HG03108 (cell line): ENCODE data around the gene POLR3F.
"Not testable (repeated sequence)": the region's sequence is repeated elsewhere in the genome, so short reads cannot be mapped to it uniquely, and the experiment has no call there.

Experiments used
- ATAC-seq: cut with Tn5 transposase; IDR thresholded peaks from one replicate; pipeline ENCODE4 v1.9.1; 2021; ENCODE audit warnings: moderate library complexity; ENCODE audit not compliant: unreplicated experiment

POLR3F gene, protein sequence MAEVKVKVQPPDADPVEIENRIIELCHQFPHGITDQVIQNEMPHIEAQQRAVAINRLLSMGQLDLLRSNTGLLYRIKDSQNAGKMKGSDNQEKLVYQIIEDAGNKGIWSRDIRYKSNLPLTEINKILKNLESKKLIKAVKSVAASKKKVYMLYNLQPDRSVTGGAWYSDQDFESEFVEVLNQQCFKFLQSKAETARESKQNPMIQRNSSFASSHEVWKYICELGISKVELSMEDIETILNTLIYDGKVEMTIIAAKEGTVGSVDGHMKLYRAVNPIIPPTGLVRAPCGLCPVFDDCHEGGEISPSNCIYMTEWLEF

DNA sequence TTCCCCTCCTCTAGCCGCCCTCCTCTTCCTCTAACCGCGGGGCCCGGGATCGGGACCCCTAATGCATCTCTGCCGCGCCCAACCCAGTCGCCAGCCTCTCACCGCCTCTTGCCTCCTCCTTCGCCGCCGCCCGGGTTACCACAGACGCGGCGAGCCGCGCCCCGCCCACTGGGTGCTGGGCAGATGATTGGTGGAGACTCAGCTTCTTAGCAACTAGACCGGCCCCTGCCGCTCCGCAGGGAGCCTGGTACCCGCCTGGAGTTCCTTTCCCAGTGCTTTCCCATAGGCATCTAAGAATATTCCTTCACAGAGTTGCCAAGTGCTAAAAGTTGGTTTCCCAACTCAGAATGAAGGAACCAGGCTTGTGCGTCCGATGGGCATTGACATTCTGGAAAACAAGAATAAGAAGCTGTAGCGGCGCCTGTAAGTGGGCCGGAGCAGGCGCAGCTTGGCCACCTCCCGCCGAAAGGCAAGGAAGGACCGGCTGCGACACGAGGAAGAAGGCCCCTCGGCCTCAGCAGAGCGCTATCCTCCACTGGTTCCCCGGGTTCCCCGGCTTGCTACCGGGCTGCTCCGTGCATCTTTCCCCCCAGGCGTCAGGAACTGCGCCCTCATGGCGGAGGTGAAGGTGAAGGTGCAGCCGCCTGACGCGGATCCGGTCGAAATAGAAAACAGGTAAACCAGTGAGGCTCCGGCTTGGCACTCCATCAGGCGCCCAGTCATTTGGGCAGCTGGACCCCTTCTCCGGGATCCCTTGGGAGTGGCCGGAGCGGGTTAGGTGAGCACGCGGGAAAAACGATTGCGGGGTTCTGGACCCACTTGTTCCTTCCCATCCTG lies at the start of gene POLR3F, which contains the start of gene DZANK1:
TSS of gene POLR3F (plus strand) at position 497 of the 837 bp plus-strand sequence. CDS start at position 614, 117 bp downstream.
TSS of gene DZANK1 (minus strand) at position 137 of the 837 bp plus-strand sequence. CDS start 1,672 bp downstream, outside the sequence.
- peak; percentile 93 for ATAC-seq

- no peak for ATAC-seq
These were observed 45.6 kb upstream of the POLR3F start for GRCh38 chr20:18421608-18422007.

DNA sequence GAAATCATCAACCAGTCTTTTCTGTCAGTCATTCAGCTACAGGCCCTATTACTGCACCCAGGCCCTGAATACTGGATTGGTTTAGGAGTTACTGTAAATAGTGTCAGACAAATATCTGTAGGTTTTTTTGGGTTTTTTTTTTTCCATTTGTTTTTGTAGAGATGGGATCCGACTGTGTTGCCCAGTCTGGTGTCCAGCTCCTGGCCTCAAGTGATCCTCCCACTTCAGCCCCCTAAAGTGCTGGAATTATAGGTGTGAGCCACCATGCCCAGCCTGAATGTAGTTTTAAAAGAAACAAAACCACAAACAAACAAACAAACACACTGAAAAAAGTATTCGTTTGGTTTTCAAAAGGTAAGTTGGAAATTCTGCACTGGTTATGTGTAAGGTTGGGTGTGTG lies 40.0 kb upstream of the POLR3F start:
- ATAC-seq = no peak

DNA sequence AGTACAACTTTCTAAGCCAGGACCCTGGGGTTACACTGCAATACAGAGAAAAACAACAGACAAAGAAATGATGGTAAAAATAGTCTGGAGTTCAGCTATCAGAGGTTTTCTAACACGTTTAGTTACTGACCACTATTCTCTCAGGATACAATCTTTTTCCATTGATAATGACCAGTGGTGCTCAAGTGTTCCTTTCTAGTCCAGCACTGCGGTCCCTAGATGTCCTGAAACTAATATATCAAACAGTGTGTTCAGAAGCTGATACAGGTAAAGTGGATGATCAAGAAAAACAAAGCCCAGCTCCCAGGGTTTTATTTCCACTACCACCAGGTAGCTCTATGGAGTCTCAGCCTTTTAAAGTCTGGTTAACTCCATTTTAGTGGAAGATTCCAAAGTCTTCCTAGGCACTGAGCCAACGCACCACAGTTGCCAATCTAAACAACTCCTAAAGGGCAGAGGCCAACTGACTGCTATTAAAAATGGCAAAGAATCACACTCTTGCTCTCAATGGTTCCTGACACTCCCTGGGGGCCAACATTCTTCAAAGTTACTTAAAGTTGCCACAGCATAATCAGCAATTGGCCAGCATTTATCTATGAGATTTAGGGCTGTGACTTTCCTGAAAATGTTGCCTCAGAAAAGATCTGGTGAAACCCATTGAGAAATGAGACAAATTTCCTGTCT lies 38.6 kb upstream of the POLR3F start:
- no peak for ATAC-seq

- no peak for ATAC-seq
These were observed 36.9 kb upstream of the POLR3F start for GRCh38 chr20:18430172-18430826.

DNA sequence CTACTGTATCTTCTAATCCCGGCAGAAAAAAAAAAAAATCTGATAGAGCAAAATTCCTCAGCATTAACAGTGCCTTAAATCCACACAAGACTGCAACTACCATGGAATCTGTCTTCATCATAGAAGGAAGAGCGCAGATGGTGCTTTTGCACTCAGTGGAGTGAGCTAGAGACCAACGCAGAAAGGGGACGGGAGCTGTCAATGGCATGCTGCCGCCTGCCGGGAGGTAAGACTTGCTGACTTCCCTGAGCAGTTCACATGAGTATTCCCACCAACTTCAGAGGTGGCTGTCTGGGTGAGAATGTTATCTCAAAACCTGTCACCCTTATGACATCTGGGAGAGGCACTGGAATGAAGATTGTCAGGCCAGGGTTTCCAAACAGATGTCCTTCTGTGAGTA lies 36.0 kb upstream of the POLR3F start:
- no peak for ATAC-seq

GRCh38 chr20:18436847-18437246 lies 30.3 kb upstream of the POLR3F start:
- ATAC-seq = no peak

GRCh38 chr20:18440403-18440802 lies 26.8 kb upstream of the POLR3F start:
- ATAC-seq = no peak

- no peak for ATAC-seq
These were observed 23.3 kb upstream of the POLR3F start for GRCh38 chr20:18443886-18444285.

DNA sequence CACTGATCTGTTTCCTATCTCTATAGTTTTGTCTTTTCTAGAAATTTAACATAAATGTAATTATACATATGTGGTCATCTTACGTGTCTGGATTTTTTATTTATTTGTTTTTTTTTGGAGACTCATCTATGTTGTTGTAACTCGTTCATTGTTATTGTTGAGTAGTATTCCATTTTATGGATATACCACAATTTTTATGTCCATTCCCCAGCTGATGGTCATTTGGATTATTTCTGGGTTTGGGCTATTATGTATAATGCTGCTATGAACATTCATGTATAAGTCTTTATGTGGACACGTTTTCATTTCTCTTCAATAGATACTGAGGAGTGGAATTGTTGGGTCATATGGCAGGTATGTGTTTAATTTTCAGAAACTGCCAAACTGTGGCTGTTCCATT lies 10.6 kb upstream of the POLR3F start:
- no peak for ATAC-seq

GRCh38 chr20:18465536-18466200 lies 1.5 kb upstream of the POLR3F start:
- no peak for ATAC-seq

GRCh38 chr20:18466574-18466893 lies 656 bp upstream of the POLR3F start:
- peak; percentile 19 for ATAC-seq

DNA sequence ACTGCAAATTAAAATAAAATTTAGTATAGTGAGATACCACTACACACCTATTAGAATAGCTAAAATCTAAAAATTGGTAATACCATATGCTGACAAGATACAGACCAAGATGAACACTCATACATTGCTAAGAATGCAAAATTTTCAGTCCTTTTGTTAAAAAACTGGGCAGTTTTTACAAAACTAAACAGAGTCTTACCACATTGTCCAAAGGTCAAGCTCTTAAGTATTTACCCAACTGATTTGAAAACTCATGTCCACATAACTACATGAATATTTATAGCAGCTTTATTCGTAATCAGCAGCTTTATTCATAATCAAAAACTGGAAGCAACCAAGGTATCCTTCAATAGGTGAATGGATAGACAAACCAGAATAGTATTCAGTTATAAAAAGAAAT lies 10.0 kb downstream of the POLR3F start:
- no peak for ATAC-seq

DNA sequence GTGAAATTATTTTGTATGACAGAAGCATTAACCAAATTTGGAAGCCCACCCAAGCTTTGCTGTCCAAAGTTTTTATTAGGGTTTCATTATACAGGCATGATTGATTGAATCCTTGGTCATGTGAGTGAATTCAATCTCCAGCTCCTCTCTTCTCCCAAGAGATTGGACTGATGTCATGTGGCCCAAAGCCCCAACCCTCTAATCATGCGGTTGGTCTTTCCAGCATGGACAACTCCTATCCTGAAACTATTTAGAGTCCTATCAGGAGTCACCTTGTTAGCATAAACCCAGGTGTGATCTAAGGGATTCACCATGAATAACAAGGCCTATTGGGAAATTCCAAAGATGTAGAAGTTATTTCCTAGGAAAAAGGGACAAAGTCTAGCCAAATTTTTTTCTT lies 10.6 kb downstream of the POLR3F start:
- no peak for ATAC-seq

DNA sequence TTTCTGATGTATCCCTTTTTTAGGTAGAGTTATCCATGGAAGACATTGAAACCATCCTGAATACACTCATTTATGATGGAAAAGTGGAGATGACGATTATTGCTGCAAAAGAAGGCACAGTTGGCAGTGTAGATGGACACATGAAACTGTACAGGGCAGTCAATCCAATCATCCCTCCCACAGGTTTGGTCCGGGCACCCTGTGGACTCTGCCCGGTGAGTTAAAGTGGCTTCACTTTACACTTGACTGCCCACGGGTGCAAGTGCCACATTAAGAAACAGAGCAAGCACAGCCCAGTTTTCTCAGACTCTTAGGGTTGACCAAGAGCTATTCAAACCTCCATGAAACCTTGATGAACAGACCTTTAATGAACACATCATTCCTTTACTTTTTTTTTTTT lies 14.4 kb downstream of the POLR3F start:
- ATAC-seq = no peak

DNA sequence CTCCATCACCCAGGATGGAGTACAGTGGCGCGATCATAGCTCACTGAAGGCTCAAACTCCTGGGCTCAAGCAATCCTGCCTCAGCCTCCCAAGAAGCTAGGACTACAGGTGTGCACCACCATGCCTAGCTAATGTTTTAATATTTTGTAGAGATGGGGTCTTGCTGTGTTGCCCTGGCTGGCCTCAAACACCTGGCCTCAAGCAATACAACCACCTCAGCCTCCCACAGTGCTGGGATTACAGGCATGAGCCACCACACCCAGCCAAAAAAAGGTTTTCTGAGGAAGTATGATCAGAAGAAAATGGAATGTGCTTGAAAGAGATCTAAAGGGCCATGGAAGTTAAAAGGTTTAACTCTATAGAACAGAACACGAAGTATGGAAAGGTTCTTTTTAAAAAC lies 21.1 kb downstream of the POLR3F start:
- ATAC-seq = no peak

GRCh38 chr20:18496042-18496441 lies 28.9 kb downstream of the POLR3F start:
- ATAC-seq = no peak

- peak; percentile 98 for ATAC-seq
These were observed 29.8 kb downstream of the POLR3F start, which contains the start of gene RBBP9 for GRCh38 chr20:18496740-18497592. Gene RBBP9, minus strand, starts transcription at chr20:18497225. Its CDS starts 58 bp downstream, at chr20:18497167.

DNA sequence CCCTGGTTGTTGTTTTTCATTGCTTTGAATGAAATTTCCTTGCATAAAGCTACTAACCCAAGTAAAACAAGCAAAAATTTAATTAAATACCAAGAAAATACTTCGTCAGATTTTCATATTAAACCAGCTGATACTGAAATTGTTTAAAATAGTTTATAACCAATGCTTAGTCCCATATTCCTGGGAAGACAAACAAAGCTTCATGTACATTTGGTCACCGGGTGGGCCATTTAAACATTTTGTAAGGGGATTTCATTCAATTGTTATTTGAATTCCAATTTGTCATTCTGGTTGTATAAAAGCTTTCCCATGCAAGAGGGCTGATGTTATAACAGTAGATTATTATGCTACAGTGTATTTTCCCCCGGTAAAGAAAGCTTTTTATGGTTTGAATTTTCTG lies 30.4 kb downstream of the POLR3F start:
- ATAC-seq = no peak

DNA sequence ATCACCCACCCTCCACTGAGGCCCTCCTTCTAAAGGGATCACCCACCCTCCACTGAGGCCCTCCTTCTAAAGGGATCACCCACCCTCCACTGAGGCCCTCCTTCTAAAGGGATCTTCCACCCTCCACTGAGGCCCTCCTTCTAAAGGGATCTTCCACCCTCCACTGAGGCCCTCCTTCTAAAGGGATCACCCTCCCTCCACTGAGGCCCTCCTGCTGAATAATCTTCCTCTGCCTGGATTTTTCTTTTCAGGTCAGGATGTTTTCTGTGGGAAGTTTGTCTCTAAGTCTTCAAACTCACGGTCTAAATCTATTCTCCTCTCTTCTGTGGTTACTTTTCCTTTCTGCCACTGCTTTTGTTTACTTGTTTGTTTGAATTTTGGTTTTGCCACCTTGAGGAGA lies 34.5 kb downstream of the POLR3F start:
- not testable (repeated sequence) for ATAC-seq
